ENCODE results near the gene TRMU. TPM values are rescaled to one million over a fixed set of nuclear protein-coding genes. Genes with fewer than 3 reads are reported as not detected.

Gene TRMU
- total RNA-seq, 1 experiment from 2014 or later = 45.2 TPM

Other genes starting within 250 kb of the TRMU start
- gene PPARA, start 185.2 kb upstream of the TRMU start, total RNA-seq (2014; rRNA removed; shearing (Covaris generic)) = 10.0 and 18.1 TPM in 2 replicates
- 3.1 and 5.3 TPM in 2 replicates for gene CDPF1, start 85.4 kb upstream of the TRMU start, total RNA-seq (2014; rRNA removed; shearing (Covaris generic))
- gene PKDREJ, start 72.4 kb upstream of the TRMU start, total RNA-seq (2014; rRNA removed; shearing (Covaris generic)) = not detected in 2 replicates
- 20.0 and 50.0 TPM in 2 replicates for gene TTC38, start 67.7 kb upstream of the TRMU start, total RNA-seq (2014; rRNA removed; shearing (Covaris generic))
- gene GTSE1, start 38.8 kb upstream of the TRMU start, total RNA-seq (2014; rRNA removed; shearing (Covaris generic)) = 19.8 and 26.7 TPM in 2 replicates
- 4.3 and 11.8 TPM in 2 replicates for gene CELSR1, start 201.9 kb downstream of the TRMU start, total RNA-seq (2014; rRNA removed; shearing (Covaris generic))